ENCODE data around the gene TBC1D22A.

TBC1D22A gene

DNA sequence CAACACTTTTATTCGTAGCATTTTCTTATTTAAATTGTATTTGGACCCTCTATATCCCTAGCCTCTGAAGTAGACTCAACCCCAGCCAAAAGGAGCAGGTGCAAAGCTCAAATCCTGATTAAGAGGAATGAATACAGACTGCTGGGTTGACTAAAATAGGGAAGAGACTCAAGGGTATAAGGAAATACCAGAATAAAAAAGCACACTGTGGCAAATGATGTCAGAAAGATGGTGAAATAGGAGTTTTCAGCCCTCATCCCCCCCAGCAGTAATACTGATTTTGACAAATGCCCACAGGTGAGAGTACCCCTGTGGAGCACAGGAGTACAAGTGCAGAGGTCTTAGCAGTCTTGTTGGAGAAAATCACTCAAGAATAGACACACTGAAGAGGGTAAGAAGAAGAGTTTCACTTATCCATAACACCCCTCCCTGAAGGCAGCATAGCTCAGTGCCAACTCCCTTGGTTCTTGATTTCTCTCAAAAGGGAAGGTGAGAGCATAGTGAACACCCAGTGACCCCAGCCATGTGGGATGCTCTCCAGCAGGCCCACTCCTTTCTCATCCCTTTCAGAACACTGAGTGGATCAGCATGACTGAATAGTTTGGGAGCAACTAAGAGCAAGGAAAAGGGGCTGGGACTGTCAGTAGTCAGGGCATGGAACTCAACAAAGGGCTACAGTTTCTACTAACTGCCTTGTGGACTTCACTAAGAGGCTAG lies 71.7 kb downstream of the TBC1D22A start:
- TF ChIP-seq, protein P1, sequence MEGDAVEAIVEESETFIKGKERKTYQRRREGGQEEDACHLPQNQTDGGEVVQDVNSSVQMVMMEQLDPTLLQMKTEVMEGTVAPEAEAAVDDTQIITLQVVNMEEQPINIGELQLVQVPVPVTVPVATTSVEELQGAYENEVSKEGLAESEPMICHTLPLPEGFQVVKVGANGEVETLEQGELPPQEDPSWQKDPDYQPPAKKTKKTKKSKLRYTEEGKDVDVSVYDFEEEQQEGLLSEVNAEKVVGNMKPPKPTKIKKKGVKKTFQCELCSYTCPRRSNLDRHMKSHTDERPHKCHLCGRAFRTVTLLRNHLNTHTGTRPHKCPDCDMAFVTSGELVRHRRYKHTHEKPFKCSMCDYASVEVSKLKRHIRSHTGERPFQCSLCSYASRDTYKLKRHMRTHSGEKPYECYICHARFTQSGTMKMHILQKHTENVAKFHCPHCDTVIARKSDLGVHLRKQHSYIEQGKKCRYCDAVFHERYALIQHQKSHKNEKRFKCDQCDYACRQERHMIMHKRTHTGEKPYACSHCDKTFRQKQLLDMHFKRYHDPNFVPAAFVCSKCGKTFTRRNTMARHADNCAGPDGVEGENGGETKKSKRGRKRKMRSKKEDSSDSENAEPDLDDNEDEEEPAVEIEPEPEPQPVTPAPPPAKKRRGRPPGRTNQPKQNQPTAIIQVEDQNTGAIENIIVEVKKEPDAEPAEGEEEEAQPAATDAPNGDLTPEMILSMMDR (IDR thresholded peaks at IDR 0.05), result no peak

DNA sequence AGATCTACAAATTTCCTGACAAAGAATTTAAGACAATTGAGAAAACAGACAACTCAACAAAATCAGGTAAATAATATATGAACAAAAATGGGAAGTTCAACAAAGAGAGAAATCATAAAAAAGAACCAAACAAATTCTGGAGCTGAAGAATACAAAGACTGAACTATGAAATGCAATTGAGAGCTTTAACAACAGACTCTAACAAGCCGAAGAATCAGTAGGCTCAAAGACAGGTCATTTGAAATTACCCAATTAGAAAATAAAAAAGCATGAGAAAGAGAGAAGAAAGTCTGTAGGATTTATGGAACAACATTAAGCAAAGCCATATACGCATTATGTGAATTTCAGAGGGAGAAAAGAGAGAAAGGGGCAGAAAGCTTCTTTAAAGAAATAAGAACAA lies 72.8 kb downstream of the TBC1D22A start:
- TF ChIP-seq, protein P1 (IDR thresholded peaks at IDR 0.05), result no peak
- no peak overlapping the region for H3K4me3 ChIP-seq
- no peak overlapping the region for H3K27ac ChIP-seq
- DNase-seq (ENCODE audit: low spot score), result no peak

More for the DNA sequence above, 71.7 kb downstream of the TBC1D22A start:
- Histone ChIP-seq H3K4me3 (no peak overlapping the region), H3K27ac (no peak overlapping the region)
- peak; percentile 22 for DNase-seq (ENCODE audit: low spot score)

DNA sequence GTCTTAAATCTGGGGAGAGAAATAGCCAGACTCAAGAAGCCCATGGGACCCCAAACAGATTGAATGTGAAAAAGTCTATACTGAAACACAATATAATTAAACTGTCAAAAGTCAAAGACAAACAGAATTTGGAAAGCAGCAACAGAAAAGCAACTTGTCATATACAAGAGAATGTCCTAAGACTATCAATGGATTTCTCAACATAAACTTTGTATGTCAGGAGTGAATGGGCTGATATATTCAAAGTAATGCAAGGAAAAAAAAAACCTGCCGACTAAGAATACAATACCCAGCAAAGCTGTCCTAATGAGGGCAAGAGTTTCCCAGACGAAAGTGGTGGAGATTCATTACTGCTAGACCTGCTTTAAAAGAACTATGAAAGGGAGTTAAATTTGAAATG lies 73.2 kb downstream of the TBC1D22A start:
- no peak overlapping the region for H3K27ac ChIP-seq
- TF ChIP-seq, protein P1 (IDR thresholded peaks at IDR 0.05), result no peak
- no peak overlapping the region for H3K4me3 ChIP-seq
- no peak for DNase-seq (ENCODE audit: low spot score)

DNA sequence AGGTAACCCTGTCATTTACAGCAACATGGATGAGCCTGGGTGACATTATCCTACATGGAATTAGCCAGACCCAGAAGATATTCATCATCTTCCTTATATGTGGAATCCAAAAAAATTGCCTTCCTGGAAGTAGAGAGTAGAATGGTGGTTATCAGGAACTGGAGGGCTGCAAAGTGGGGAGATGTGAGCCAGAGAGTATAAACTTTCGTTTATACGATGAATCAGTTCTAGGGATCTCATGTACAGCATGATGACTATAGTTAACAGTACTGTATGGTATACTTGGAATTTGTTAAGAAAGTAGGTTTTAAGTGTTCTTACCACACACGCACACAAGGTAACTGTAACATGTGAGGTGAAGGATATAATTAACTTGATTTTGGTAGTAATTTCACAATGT lies 79.1 kb downstream of the TBC1D22A start:
- Histone ChIP-seq H3K27ac (no peak overlapping the region), H3K4me3 (no peak overlapping the region)
- no peak for DNase-seq (ENCODE audit: low spot score)
- TF ChIP-seq, protein P1 (IDR thresholded peaks at IDR 0.05), result no peak

DNA sequence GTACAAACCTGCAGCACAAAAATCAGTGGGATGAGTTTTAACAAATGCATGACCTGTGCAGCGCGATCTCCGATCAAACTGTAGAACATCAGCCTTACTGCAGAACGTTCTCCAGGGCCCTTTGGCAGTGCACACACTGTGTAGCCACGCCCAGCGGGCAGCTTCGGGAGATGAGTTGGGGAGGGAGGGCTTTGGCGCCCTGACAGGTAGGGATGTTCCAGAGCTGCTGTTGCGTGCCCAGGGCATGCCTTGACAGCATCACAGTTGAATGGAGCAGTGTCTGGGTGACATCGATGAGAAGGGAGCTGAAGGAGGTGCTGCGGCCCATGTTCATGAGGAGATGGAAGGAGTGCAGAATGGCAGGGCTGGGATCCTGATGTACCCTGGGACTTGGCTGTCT lies 80.2 kb downstream of the TBC1D22A start:
- TF ChIP-seq, protein P1 (IDR thresholded peaks at IDR 0.05), result no peak
- peak; percentile 35 for DNase-seq (ENCODE audit: low spot score)
- Histone ChIP-seq H3K27ac (no peak overlapping the region), H3K4me3 (no peak overlapping the region)

DNA sequence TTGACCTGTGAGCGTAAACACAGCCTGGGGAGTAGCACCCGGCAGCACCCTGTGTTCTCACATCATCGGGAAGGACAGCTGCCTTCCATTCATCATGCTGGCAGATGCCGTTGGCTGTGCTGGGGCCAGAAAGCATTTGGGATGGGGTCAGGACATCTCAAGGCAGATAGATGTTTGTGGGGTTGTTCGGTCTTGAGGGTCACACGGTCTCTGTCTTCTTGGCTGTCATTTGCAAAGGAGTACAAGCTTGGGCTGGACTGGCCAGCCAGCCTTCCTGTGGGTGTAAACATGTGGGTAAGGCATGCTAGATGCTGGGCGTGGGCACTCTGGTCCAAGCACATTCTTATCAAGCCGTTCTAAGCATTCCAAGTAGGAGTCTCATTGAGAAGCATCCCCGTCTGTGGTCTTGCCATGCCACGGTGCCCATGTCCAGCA lies 81.4 kb downstream of the TBC1D22A start:
- H3K27ac ChIP-seq, result no peak overlapping the region
- DNase-seq (ENCODE audit: low spot score), result peak; percentile 58
- TF ChIP-seq, protein P1 (IDR thresholded peaks at IDR 0.05), result no peak

DNA sequence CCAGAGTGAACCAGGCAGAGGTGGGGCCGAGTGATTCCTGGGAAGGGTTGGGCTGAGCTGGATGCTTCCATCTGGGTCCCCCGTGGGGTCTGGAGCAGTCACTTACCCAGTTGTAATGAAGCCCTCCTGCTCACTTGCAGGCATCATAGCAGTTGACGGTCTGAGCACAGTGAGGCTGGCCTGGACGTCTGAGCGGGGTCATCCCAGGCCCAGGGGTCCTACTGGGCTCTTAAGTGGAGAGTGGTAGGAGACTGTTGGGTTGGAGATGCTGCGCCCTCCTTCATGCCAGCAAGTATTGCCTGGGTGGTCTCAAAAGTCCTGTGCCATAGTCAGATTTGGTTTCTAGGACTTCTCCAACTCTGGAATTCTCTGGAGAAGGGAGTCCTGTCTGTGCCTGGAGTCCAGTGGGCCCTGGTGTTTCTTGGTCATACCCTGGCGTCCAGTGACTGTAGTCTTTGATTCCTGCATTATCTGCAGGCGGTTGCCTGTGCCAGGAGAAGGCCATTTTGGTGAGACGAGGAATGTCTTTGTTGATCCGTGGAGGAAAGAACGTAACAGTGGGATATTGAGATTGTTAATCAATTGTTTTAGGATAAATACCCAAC lies 82.3 kb downstream of the TBC1D22A start:
- TF ChIP-seq, protein P1 (IDR thresholded peaks at IDR 0.05), result no peak
- Histone ChIP-seq H3K4me3 (peak overlapping the region; percentile 50), H3K27ac (no peak overlapping the region)
- DNase-seq (ENCODE audit: low spot score), result peak; percentile 65

More for the DNA sequence above, 81.4 kb downstream of the TBC1D22A start:
- H3K4me3 ChIP-seq, result no peak overlapping the region
